NT2/D1 (cell line): ENCODE results near the gene CNTNAP1.
A peak's percentile ranks its signal among the peaks of the same experiment; 100 is the strongest.

Source experiments
- DNase-seq: peaks from one replicate; pipeline ENCODE4 v3.0.0-alpha.2; 2011; ENCODE audit warnings: low read depth, low spot score
- H3K27me3 ChIP-seq: 2 replicates; pipeline ENCODE4 v1.6.0; 2011; ENCODE audit warnings: mild to moderate bottlenecking; ENCODE audit not compliant: insufficient read length, insufficient read depth
- H3K36me3 ChIP-seq: 2 replicates; pipeline ENCODE4 v1.6.1; 2011; ENCODE audit warnings: mild to moderate bottlenecking, low read length, mixed read lengths; ENCODE audit not compliant: insufficient read depth, insufficient read length
- H3K4me1 ChIP-seq: 2 replicates; pipeline ENCODE4 v1.5.1; 2011; ENCODE audit not compliant: insufficient read depth, insufficient read length
- H3K4me3 ChIP-seq: 2 replicates; pipeline ENCODE4 v1.5.1; 2011; ENCODE audit warnings: low read depth; ENCODE audit not compliant: insufficient read length
- H3K9ac ChIP-seq: 2 replicates; pipeline ENCODE4 v1.6.0; 2011; ENCODE audit warnings: low read depth; ENCODE audit not compliant: insufficient read length
- H3K9me3 ChIP-seq: 2 replicates; pipeline ENCODE4 v1.5.1; 2011; ENCODE audit warnings: mild to moderate bottlenecking, low read length; ENCODE audit not compliant: insufficient read depth
- SUZ12 ChIP-seq: IDR thresholded peaks from 2 replicates; pipeline ENCODE4 v1.6.1; 2011; ENCODE audit not compliant: insufficient read length, insufficient read depth; ENCODE audit errors: extremely low read depth
- YY1 ChIP-seq: IDR thresholded peaks from 2 replicates; pipeline ENCODE4 v1.6.1; 2011; ENCODE audit not compliant: insufficient read length, insufficient read depth
- ZNF274 ChIP-seq: IDR thresholded peaks from 2 replicates; pipeline ENCODE4 v1.6.1; 2011; ENCODE audit warnings: mild to moderate bottlenecking, low read depth, low read length

CNTNAP1 gene

GRCh38 chr17:42684929-42685556 lies 2.7 kb downstream of the CNTNAP1 start:
- peaks cover 7% of the 10 kb centered on the region for H3K27me3 ChIP-seq
- peaks cover 46% of the 10 kb centered on the region for H3K36me3 ChIP-seq
- no peak overlapping the region for H3K9ac ChIP-seq
- no peak overlapping the region for H3K4me3 ChIP-seq
- TF ChIP-seq SUZ12: no peak
- no peak for TF ChIP-seq ZNF274
- TF ChIP-seq YY1: no peak
- DNase-seq: no peak
- H3K9me3 ChIP-seq: no peaks in the 10 kb centered on the region
- H3K4me1 ChIP-seq: peaks cover 35% of the 10 kb centered on the region

- DNase-seq: no peak
- Histone ChIP-seq H3K4me1 (peaks cover 31% of the 10 kb centered on the region), H3K27me3 (no peaks in the 10 kb centered on the region), H3K9ac (no peak overlapping the region), H3K4me3 (no peak overlapping the region), H3K36me3 (peaks cover 54% of the 10 kb centered on the region), H3K9me3 (no peaks in the 10 kb centered on the region)
- no peak for TF ChIP-seq YY1
- TF ChIP-seq ZNF274: no peak
- no peak for TF ChIP-seq SUZ12
Measured at GRCh38 chr17:42685831-42686230, 3.5 kb downstream of the CNTNAP1 start.

- H3K9me3 ChIP-seq: no peaks in the 10 kb centered on the region
- no peak for TF ChIP-seq SUZ12
- no peak for DNase-seq
- H3K4me1 ChIP-seq: peaks cover 30% of the 10 kb centered on the region
- peak overlapping the region; percentile 39 for H3K9ac ChIP-seq
- no peak overlapping the region for H3K4me3 ChIP-seq
- H3K36me3 ChIP-seq: peaks cover 61% of the 10 kb centered on the region
- no peaks in the 10 kb centered on the region for H3K27me3 ChIP-seq
Measured at GRCh38 chr17:42686520-42687128, 4.3 kb downstream of the CNTNAP1 start.

- no peaks in the 10 kb centered on the region for H3K9me3 ChIP-seq
- DNase-seq: no peak
- peaks cover 28% of the 10 kb centered on the region for H3K4me1 ChIP-seq
- peak overlapping the region; percentile 39 for H3K9ac ChIP-seq
- no peak for TF ChIP-seq ZNF274
- no peak for TF ChIP-seq YY1
- TF ChIP-seq SUZ12: no peak
- no peaks in the 10 kb centered on the region for H3K27me3 ChIP-seq
- H3K36me3 ChIP-seq: peaks cover 73% of the 10 kb centered on the region
- no peak overlapping the region for H3K4me3 ChIP-seq
Measured at GRCh38 chr17:42687707-42688320, 5.5 kb downstream of the CNTNAP1 start.

- no peak for TF ChIP-seq SUZ12
- TF ChIP-seq YY1: no peak
- no peak for TF ChIP-seq ZNF274
- peaks cover 25% of the 10 kb centered on the region for H3K4me1 ChIP-seq
- peaks cover 79% of the 10 kb centered on the region for H3K36me3 ChIP-seq
- no peaks in the 10 kb centered on the region for H3K27me3 ChIP-seq
- H3K9me3 ChIP-seq: no peaks in the 10 kb centered on the region
- no peak overlapping the region for H3K4me3 ChIP-seq
- DNase-seq: no peak
- H3K9ac ChIP-seq: no peak overlapping the region
Measured at GRCh38 chr17:42690596-42690995, 8.3 kb downstream of the CNTNAP1 start.

GRCh38 chr17:42691021-42691545 lies 8.8 kb downstream of the CNTNAP1 start:
- H3K9ac ChIP-seq: no peak overlapping the region
- H3K4me3 ChIP-seq: no peak overlapping the region
- peaks cover 79% of the 10 kb centered on the region for H3K36me3 ChIP-seq
- H3K27me3 ChIP-seq: no peaks in the 10 kb centered on the region
- no peaks in the 10 kb centered on the region for H3K9me3 ChIP-seq
- TF ChIP-seq ZNF274 (no peak), SUZ12 (no peak), YY1 (no peak)
- DNase-seq: no peak
- peaks cover 24% of the 10 kb centered on the region for H3K4me1 ChIP-seq

GRCh38 chr17:42692489-42692888 lies 10.2 kb downstream of the CNTNAP1 start:
- H3K4me1 ChIP-seq: peaks cover 16% of the 10 kb centered on the region
- H3K9ac ChIP-seq: no peak overlapping the region
- TF ChIP-seq YY1 (no peak), ZNF274 (no peak), SUZ12 (no peak)
- no peak overlapping the region for H3K4me3 ChIP-seq
- H3K27me3 ChIP-seq: no peaks in the 10 kb centered on the region
- DNase-seq: no peak
- H3K9me3 ChIP-seq: no peaks in the 10 kb centered on the region
- H3K36me3 ChIP-seq: peaks cover 81% of the 10 kb centered on the region
